HuH-7 (cell line): ENCODE results near the gene ITCH.
"Not testable (repeated sequence)": the region's sequence is repeated elsewhere in the genome, so short reads cannot be mapped to it uniquely, and the experiment has no call there.

ENCODE experiments used
- DNase-seq: peaks from one replicate; pipeline ENCODE4 v3.0.0; 2011; ENCODE audit warnings: low spot score

Gene ITCH

GRCh38 chr20:34512266-34512954, 149.3 kb downstream of the ITCH start:
- DNase-seq: no peak

GRCh38 chr20:34512955-34513419, 149.9 kb downstream of the ITCH start:
- DNase-seq: no peak

- DNase-seq: not testable (repeated sequence)
Measured at GRCh38 chr20:34514034-34514433, 151.0 kb downstream of the ITCH start.

GRCh38 chr20:34514897-34515483, 151.9 kb downstream of the ITCH start:
- DNase-seq: no peak

GRCh38 chr20:34515484-34516246, 152.6 kb downstream of the ITCH start:
- peak; percentile 90 for DNase-seq

- peak; percentile 98 for DNase-seq
Measured at GRCh38 chr20:34516247-34517113, 153.4 kb downstream of the ITCH start, which contains the start of gene DYNLRB1. TSS of gene DYNLRB1 (plus strand) at chr20:34516422. CDS start at chr20:34516459, 37 bp downstream.

- DNase-seq: no peak
Measured at GRCh38 chr20:34517114-34517505, 154.0 kb downstream of the ITCH start.

- DNase-seq: not testable (repeated sequence)
Measured at GRCh38 chr20:34518863-34519262, 155.8 kb downstream of the ITCH start.

GRCh38 chr20:34519841-34520240, 156.8 kb downstream of the ITCH start:
- DNase-seq: not testable (repeated sequence)

- DNase-seq: peak; percentile 91
Measured at GRCh38 chr20:34522969-34523871, 160.1 kb downstream of the ITCH start.

- no peak for DNase-seq
Measured at GRCh38 chr20:34524426-34524825, 161.4 kb downstream of the ITCH start.

GRCh38 chr20:34525342-34525708, 162.3 kb downstream of the ITCH start:
- DNase-seq: no peak

- peak; percentile 57 for DNase-seq
Measured at GRCh38 chr20:34525709-34526416, 162.8 kb downstream of the ITCH start.

- no peak for DNase-seq
Measured at GRCh38 chr20:34526466-34526865, 163.4 kb downstream of the ITCH start.

GRCh38 chr20:34527016-34527415, 163.9 kb downstream of the ITCH start:
- DNase-seq: no peak

GRCh38 chr20:34528921-34529297, 165.8 kb downstream of the ITCH start:
- no peak for DNase-seq

- DNase-seq: no peak
Measured at GRCh38 chr20:34529742-34530141, 166.7 kb downstream of the ITCH start.

GRCh38 chr20:34530342-34530741, 167.3 kb downstream of the ITCH start:
- no peak for DNase-seq

- no peak for DNase-seq
Measured at GRCh38 chr20:34531608-34532265, 168.7 kb downstream of the ITCH start.

- no peak for DNase-seq
Measured at GRCh38 chr20:34532320-34532719, 169.2 kb downstream of the ITCH start.
